22Rv1 (cell line): ENCODE data around the gene DPEP2.
"Not testable (repeated sequence)": the region's sequence is repeated elsewhere in the genome, so short reads cannot be mapped to it uniquely, and the experiment has no call there.

Source experiments
- H3K27ac ChIP-seq: fragments of 450-650 bp; 2 replicates; pipeline ENCODE4 v1.5.1; 2017
- CTCF ChIP-seq: fragments of 450-650 bp; IDR thresholded peaks from 2 replicates; pipeline ENCODE4 v1.5.1; 2017; ENCODE audit warnings: mild to moderate bottlenecking
- ZFX ChIP-seq: fragments of 450-650 bp; IDR thresholded peaks from 2 replicates; pipeline ENCODE4 v1.6.1; 2017; ENCODE audit warnings: antibody characterized with exemption, borderline replicate concordance

DPEP2 gene

GRCh38 chr16:68035227-68035626 lies 35.9 kb upstream of the DPEP2 start:
- no peak overlapping the region for H3K27ac ChIP-seq
- TF ChIP-seq ZFX (no peak), CTCF (no peak)

- TF ChIP-seq ZFX = no peak
- no peak for TF ChIP-seq CTCF
These were observed 33.8 kb upstream of the DPEP2 start for GRCh38 chr16:68033101-68033500.

GRCh38 chr16:68031951-68032350 lies 32.7 kb upstream of the DPEP2 start:
- TF ChIP-seq ZFX = no peak
- no peak for TF ChIP-seq CTCF
- no peak overlapping the region for H3K27ac ChIP-seq

More at GRCh38 chr16:68033101-68033500, 33.8 kb upstream of the DPEP2 start:
- H3K27ac ChIP-seq = no peak overlapping the region

- H3K27ac ChIP-seq = not testable (repeated sequence)
These were observed 30.8 kb upstream of the DPEP2 start for GRCh38 chr16:68030108-68030507.

GRCh38 chr16:68028996-68029395 lies 29.7 kb upstream of the DPEP2 start:
- TF ChIP-seq ZFX (no peak), CTCF (no peak)
- H3K27ac ChIP-seq = no peak overlapping the region

- TF ChIP-seq ZFX (no peak), CTCF (no peak)
- H3K27ac ChIP-seq = peak within 1 kb of the TSS; percentile 82
These were observed 23.6 kb upstream of the DPEP2 start, which contains the start of the genes DDX28 and DUS2 for GRCh38 chr16:68022728-68023537. Gene DDX28 (minus strand): TSS chr16:68023232. CDS start chr16:68023202, 30 bp downstream. Gene DUS2 (plus strand): TSS chr16:68023284. CDS start chr16:68038024, 14,740 bp downstream.

- TF ChIP-seq CTCF (no peak), ZFX (no peak)
- H3K27ac ChIP-seq = peak overlapping the region; percentile 82
These were observed 23.0 kb upstream of the DPEP2 start for GRCh38 chr16:68022278-68022727.
